HG03442 (cell line): Measurements from ENCODE around the gene CLEC7A.

Experiments used
- ATAC-seq: cut with Tn5 transposase; IDR thresholded peaks from one replicate; pipeline ENCODE4 v1.9.1; 2021; ENCODE audit warnings: mild to moderate bottlenecking, moderate library complexity; ENCODE audit not compliant: unreplicated experiment

The CLEC7A gene

GRCh38 chr12:10130042-10130441 is at the start of gene CLEC7A:
Gene CLEC7A (minus strand): TSS chr12:10130199. CDS start chr12:10130082, 117 bp downstream.
- no peak for ATAC-seq

- no peak for ATAC-seq
Observed at GRCh38 chr12:10179776-10180181, 49.8 kb upstream of the CLEC7A start.

- no peak for ATAC-seq
Observed at GRCh38 chr12:10178821-10179220, 48.8 kb upstream of the CLEC7A start, which contains the start of gene TMEM52B. Gene TMEM52B (plus strand): TSS chr12:10179032. CDS start chr12:10179575, 543 bp downstream.

- no peak for ATAC-seq
Observed at GRCh38 chr12:10175846-10176636, 46.0 kb upstream of the CLEC7A start.

GRCh38 chr12:10174986-10175614 is 45.1 kb upstream of the CLEC7A start:
- ATAC-seq, result no peak

- no peak for ATAC-seq
Observed at GRCh38 chr12:10171973-10172728, 42.2 kb upstream of the CLEC7A start, which contains the start of gene OLR1. Gene OLR1 (minus strand): TSS chr12:10172132. CDS start chr12:10172077, 55 bp downstream.

GRCh38 chr12:10170216-10170615 is 40.2 kb upstream of the CLEC7A start:
- ATAC-seq, result no peak

GRCh38 chr12:10169104-10169503 is 39.1 kb upstream of the CLEC7A start:
- no peak for ATAC-seq

- ATAC-seq, result no peak
Observed at GRCh38 chr12:10167599-10167998, 37.6 kb upstream of the CLEC7A start.

GRCh38 chr12:10165421-10165820 is 35.4 kb upstream of the CLEC7A start:
- ATAC-seq, result no peak

GRCh38 chr12:10163084-10163483 is 33.1 kb upstream of the CLEC7A start:
- ATAC-seq, result no peak

GRCh38 chr12:10160617-10161385 is 30.8 kb upstream of the CLEC7A start:
- ATAC-seq, result no peak

GRCh38 chr12:10159280-10159679 is 29.3 kb upstream of the CLEC7A start:
- no peak for ATAC-seq

- ATAC-seq, result no peak
Observed at GRCh38 chr12:10158406-10158805, 28.4 kb upstream of the CLEC7A start.

- no peak for ATAC-seq
Observed at GRCh38 chr12:10155966-10156365, 26.0 kb upstream of the CLEC7A start.

- ATAC-seq, result no peak
Observed at GRCh38 chr12:10154145-10154496, 24.1 kb upstream of the CLEC7A start.

GRCh38 chr12:10153271-10154144 is 23.5 kb upstream of the CLEC7A start:
- peak; percentile 53 for ATAC-seq

GRCh38 chr12:10151621-10152020 is 21.6 kb upstream of the CLEC7A start:
- no peak for ATAC-seq

- peak; percentile 62 for ATAC-seq
Observed at GRCh38 chr12:10147714-10148403, 17.9 kb upstream of the CLEC7A start.
